DOHH2 (cell line): Measurements from ENCODE around the gene RIBC2.

Experiments
- H3F3A ChIP-seq: fragments of 200-600 bp; sonication (generic), shearing (Covaris generic); 2 replicates; pipeline ENCODE4 v1.6.0; 2016; ENCODE audit warnings: antibody characterized with exemption, mild to moderate bottlenecking; ENCODE audit not compliant: control insufficient read depth, insufficient read depth
- H3K27ac ChIP-seq: fragments of 200-600 bp; sonication (generic); 2 replicates; pipeline ENCODE4 v1.5.1; 2014; ENCODE audit warnings: low read depth, mild to moderate bottlenecking, low read length, moderate library complexity
- H3K27me3 ChIP-seq: fragments of 200-600 bp; sonication (generic); 2 replicates; pipeline ENCODE4 v1.6.1; 2014; ENCODE audit warnings: mild to moderate bottlenecking, low read length, mixed read lengths; ENCODE audit not compliant: control insufficient read depth
- H3K36me3 ChIP-seq: fragments of 200-600 bp; sonication (generic); 2 replicates; pipeline ENCODE4 v1.6.1; 2014; ENCODE audit warnings: mild to moderate bottlenecking, low read length, moderate library complexity, mixed read lengths; ENCODE audit not compliant: control insufficient read depth
- H3K4me1 ChIP-seq: fragments of 200-600 bp; sonication (generic); 2 replicates; pipeline ENCODE4 v1.6.1; 2014; ENCODE audit warnings: mild to moderate bottlenecking, low read length, mixed read lengths; ENCODE audit not compliant: control insufficient read depth
- H3K4me2 ChIP-seq: fragments of 200-600 bp; sonication (generic); 2 replicates; pipeline ENCODE4 v1.6.0; 2014; ENCODE audit warnings: mild to moderate bottlenecking, low read length, moderate library complexity
- H3K4me3 ChIP-seq: fragments of 200-600 bp; sonication (generic); 2 replicates; pipeline ENCODE4 v1.5.1; 2014; ENCODE audit warnings: mild to moderate bottlenecking, low read length, mixed read lengths
- H3K79me2 ChIP-seq: fragments of 200-600 bp; sonication (generic); 2 replicates; pipeline ENCODE4 v1.6.1; 2014; ENCODE audit warnings: mild to moderate bottlenecking, low read length, mixed read lengths; ENCODE audit not compliant: control insufficient read depth
- H3K9me2 ChIP-seq: fragments of 200-600 bp; sonication (generic); replicated peaks from 2 replicates; pipeline ENCODE4 v1.6.1; 2014; ENCODE audit warnings: mild to moderate bottlenecking, low read length, mixed read lengths; ENCODE audit not compliant: control insufficient read depth
- H3K9me3 ChIP-seq: fragments of 200-600 bp; sonication (generic); 2 replicates; pipeline ENCODE4 v1.6.1; 2014; ENCODE audit warnings: antibody characterized with exemption, low read length, mixed read lengths; ENCODE audit not compliant: control insufficient read depth, insufficient read depth
- H4K20me1 ChIP-seq: fragments of 200-600 bp; sonication (generic); 2 replicates; pipeline ENCODE4 v1.6.0; 2014; ENCODE audit warnings: low read depth, mild to moderate bottlenecking, antibody characterized with exemption, low read length, moderate library complexity; ENCODE audit not compliant: control insufficient read depth, insufficient read depth
- CTCF ChIP-seq: fragments of 200-600 bp; sonication (generic); IDR thresholded peaks from one replicate; pipeline ENCODE4 v1.5.1; 2014; ENCODE audit warnings: antibody characterized with exemption, mild to moderate bottlenecking, low read depth, low read length; ENCODE audit not compliant: poor library complexity, severe bottlenecking
- EZH2phosphoT487 ChIP-seq: fragments of 200-600 bp; sonication (generic); IDR thresholded peaks from 2 replicates; pipeline ENCODE4 v1.6.1; 2017; ENCODE audit warnings: borderline replicate concordance, mild to moderate bottlenecking, antibody characterized with exemption, low read length, moderate library complexity, mixed read lengths

Gene RIBC2

GRCh38 chr22:45424241-45424731, 10.8 kb downstream of the RIBC2 start:
- H3K4me1 ChIP-seq: no peaks in the 10 kb centered on the region
- no peaks in the 10 kb centered on the region for H3K36me3 ChIP-seq
- no peaks in the 10 kb centered on the region for H3K9me2 ChIP-seq
- no peak overlapping the region for H3K27ac ChIP-seq
- no peaks in the 10 kb centered on the region for H3F3A ChIP-seq
- H3K4me2 ChIP-seq: no peak overlapping the region
- H3K9me3 ChIP-seq: no peaks in the 10 kb centered on the region
- no peaks in the 10 kb centered on the region for H4K20me1 ChIP-seq
- H3K79me2 ChIP-seq: no peaks in the 10 kb centered on the region
- H3K4me3 ChIP-seq: no peak overlapping the region
- H3K27me3 ChIP-seq: no peaks in the 10 kb centered on the region
- TF ChIP-seq EZH2phosphoT487 (no peak), CTCF (no peak)

GRCh38 chr22:45425101-45425500, 11.6 kb downstream of the RIBC2 start:
- no peaks in the 10 kb centered on the region for H4K20me1 ChIP-seq
- no peaks in the 10 kb centered on the region for H3F3A ChIP-seq
- no peaks in the 10 kb centered on the region for H3K36me3 ChIP-seq
- no peak overlapping the region for H3K4me2 ChIP-seq
- no peaks in the 10 kb centered on the region for H3K4me1 ChIP-seq
- TF ChIP-seq EZH2phosphoT487: no peak
- TF ChIP-seq CTCF: no peak
- no peak overlapping the region for H3K4me3 ChIP-seq
- H3K9me2 ChIP-seq: no peaks in the 10 kb centered on the region
- no peaks in the 10 kb centered on the region for H3K9me3 ChIP-seq
- no peaks in the 10 kb centered on the region for H3K27me3 ChIP-seq
- H3K27ac ChIP-seq: no peak overlapping the region
- no peaks in the 10 kb centered on the region for H3K79me2 ChIP-seq

GRCh38 chr22:45425531-45426265, 12.2 kb downstream of the RIBC2 start:
- TF ChIP-seq EZH2phosphoT487 (no peak), CTCF (no peak)
- Histone ChIP-seq H3K27ac (no peak overlapping the region), H3K9me3 (no peaks in the 10 kb centered on the region), H4K20me1 (no peaks in the 10 kb centered on the region), H3K27me3 (no peaks in the 10 kb centered on the region), H3F3A (no peaks in the 10 kb centered on the region), H3K79me2 (no peaks in the 10 kb centered on the region), H3K4me1 (no peaks in the 10 kb centered on the region), H3K9me2 (no peaks in the 10 kb centered on the region), H3K4me2 (no peak overlapping the region), H3K4me3 (no peak overlapping the region), H3K36me3 (no peaks in the 10 kb centered on the region)
